ENCODE results near the gene PLEKHO2.
A peak's percentile ranks its signal among the peaks of the same experiment; 100 is the strongest.

PLEKHO2 gene

DNA sequence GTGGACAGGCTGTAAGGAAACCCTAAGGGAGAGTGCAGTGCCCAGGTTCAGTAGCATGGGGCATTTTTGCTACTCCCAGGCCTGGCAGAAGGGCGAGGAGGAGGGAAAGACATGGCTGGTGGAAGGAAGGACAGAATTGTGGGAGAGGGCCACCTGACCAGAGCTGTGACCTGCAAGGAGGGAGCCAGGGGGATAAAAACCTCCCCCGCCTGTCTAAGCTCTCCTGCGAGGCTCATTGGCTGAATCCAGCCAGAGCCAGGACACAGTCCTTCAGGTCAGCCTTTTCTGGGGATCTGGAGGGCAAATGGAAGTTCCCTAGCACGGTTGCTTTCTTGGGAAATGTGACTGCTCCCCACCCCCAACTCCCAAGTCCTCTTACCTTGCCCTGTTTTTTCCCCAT, 56.7 kb downstream of the PLEKHO2 start:
- Histone ChIP-seq H3K36me3 (no peaks in the 10 kb centered on the region), H3K27ac (peak overlapping the region; percentile 76), H3K9me3 (ENCODE audit: severe bottlenecking) (no peaks in the 10 kb centered on the region), H3K27me3 (ENCODE audit: insufficient read depth, low read depth, severe bottlenecking) (no peaks in the 10 kb centered on the region), H3K4me3 (ENCODE audit: low read depth, low read length) (no peak overlapping the region)
- DNase-seq = peak; percentile 57
- TF ChIP-seq, protein P1, sequence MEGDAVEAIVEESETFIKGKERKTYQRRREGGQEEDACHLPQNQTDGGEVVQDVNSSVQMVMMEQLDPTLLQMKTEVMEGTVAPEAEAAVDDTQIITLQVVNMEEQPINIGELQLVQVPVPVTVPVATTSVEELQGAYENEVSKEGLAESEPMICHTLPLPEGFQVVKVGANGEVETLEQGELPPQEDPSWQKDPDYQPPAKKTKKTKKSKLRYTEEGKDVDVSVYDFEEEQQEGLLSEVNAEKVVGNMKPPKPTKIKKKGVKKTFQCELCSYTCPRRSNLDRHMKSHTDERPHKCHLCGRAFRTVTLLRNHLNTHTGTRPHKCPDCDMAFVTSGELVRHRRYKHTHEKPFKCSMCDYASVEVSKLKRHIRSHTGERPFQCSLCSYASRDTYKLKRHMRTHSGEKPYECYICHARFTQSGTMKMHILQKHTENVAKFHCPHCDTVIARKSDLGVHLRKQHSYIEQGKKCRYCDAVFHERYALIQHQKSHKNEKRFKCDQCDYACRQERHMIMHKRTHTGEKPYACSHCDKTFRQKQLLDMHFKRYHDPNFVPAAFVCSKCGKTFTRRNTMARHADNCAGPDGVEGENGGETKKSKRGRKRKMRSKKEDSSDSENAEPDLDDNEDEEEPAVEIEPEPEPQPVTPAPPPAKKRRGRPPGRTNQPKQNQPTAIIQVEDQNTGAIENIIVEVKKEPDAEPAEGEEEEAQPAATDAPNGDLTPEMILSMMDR (IDR thresholded peaks at IDR 0.05; ENCODE audit: low read depth, low read length) = no peak

DNA sequence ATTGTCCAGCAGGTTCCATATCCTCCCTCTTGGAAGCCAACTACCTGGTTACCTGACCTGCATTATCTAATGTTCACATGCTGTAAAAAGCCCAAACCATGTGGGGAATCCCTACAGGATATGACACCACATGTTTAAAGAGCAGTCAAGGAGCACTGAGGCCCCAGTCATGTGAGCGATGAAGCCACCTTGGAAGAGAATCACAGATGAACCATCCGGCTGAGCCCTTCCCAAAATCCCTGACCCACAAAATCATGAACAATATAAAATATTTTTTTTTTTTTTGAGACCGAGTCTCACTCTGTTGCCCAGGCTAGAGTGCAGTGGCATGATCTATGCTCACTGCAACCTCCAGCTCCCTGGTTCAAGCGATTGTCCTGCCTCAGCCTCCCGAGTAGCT, 59.4 kb downstream of the PLEKHO2 start:
- TF ChIP-seq, protein P1 (IDR thresholded peaks at IDR 0.05; ENCODE audit: low read depth, low read length) = no peak
- no peaks in the 10 kb centered on the region for H3K9me3 ChIP-seq (ENCODE audit: severe bottlenecking)
- H3K4me3 ChIP-seq (ENCODE audit: low read depth, low read length) = no peak overlapping the region
- H3K36me3 ChIP-seq = no peaks in the 10 kb centered on the region
- H3K27ac ChIP-seq = no peak overlapping the region
- H3K27me3 ChIP-seq (ENCODE audit: insufficient read depth, low read depth, severe bottlenecking) = no peaks in the 10 kb centered on the region
- no peak for DNase-seq

DNA sequence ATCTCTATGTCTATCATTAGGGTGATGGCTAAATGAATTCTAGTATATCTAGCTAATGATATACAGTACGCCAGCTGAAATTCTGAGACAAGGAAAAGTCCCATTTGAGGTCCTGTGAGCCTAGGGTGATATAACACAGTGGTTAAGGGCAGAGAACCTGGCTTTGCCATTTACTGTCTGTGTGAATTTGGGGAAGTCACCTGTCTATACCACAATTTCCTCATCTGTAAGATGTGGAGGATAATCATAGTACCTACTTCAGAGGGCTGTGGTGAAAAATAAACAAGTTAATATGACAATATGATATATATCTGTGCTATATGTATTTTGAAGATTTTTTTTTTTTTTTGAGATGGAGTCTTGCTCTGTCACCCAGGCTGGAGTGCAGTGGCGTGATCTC, 60.2 kb downstream of the PLEKHO2 start:
- Histone ChIP-seq H3K9me3 (ENCODE audit: severe bottlenecking) (peaks cover 5% of the 10 kb centered on the region), H3K27me3 (ENCODE audit: insufficient read depth, low read depth, severe bottlenecking) (no peaks in the 10 kb centered on the region), H3K27ac (no peak overlapping the region), H3K36me3 (no peaks in the 10 kb centered on the region), H3K4me3 (ENCODE audit: low read depth, low read length) (no peak overlapping the region)
- TF ChIP-seq, protein P1 (IDR thresholded peaks at IDR 0.05; ENCODE audit: low read depth, low read length) = no peak
- DNase-seq = no peak

DNA sequence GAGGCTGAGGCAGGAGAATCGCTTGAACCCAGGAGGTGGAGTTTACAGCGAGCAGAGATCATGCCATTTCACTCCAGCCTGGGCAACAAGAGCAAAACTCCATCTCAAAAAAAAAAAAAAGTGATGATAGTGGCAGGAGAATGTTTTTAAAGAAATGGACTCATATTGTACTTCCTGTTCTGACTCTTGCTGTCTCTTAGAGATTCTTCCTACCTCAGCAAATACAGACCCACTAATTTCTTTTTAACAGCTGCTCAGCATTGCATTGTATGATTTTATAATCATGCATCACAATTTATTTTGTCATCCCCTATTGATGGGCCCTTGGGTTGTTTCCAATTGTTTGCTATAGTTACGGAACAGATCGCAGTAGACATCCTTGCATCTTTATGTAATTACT, 61.1 kb downstream of the PLEKHO2 start:
- Histone ChIP-seq H3K4me3 (ENCODE audit: low read depth, low read length) (no peak overlapping the region), H3K9me3 (ENCODE audit: severe bottlenecking) (peaks cover 5% of the 10 kb centered on the region), H3K27me3 (ENCODE audit: insufficient read depth, low read depth, severe bottlenecking) (no peaks in the 10 kb centered on the region), H3K36me3 (no peaks in the 10 kb centered on the region), H3K27ac (no peak overlapping the region)
- DNase-seq = no peak
- TF ChIP-seq, protein P1 (IDR thresholded peaks at IDR 0.05; ENCODE audit: low read depth, low read length) = no peak

DNA sequence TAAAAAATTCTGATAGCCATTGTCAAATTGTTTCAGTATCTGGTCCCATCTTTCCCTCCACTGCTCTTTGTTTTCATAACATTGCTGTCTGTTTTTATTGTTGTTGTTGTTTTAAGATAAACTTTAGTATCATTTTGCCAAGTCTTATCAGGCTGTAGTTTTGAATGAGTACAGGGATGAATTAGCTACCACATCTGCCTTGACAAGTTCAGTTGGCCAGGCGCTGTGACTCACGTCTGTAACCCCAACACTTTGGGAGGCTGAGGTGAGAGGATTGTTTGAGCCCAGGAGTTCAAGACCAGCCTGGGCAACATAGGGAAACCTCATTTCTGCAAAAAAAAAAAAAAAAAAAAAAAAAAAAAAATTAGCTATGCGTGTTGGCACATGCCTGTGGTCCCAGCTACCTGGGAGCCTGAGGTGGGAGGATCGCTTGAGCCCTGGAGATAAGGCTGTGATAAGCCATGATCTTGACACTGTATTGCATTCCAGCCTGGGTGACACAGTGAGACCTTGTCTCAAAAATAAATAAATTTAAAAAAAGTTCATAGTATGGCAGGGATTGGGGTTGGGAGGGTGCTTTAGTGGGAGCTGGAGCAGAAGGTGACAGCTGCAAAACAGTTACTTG, 61.7 kb downstream of the PLEKHO2 start:
- no peaks in the 10 kb centered on the region for H3K27me3 ChIP-seq (ENCODE audit: insufficient read depth, low read depth, severe bottlenecking)
- H3K9me3 ChIP-seq (ENCODE audit: severe bottlenecking) = peaks cover 5% of the 10 kb centered on the region
- TF ChIP-seq, protein P1 (IDR thresholded peaks at IDR 0.05; ENCODE audit: low read depth, low read length) = no peak
- no peak overlapping the region for H3K4me3 ChIP-seq (ENCODE audit: low read depth, low read length)
- no peaks in the 10 kb centered on the region for H3K36me3 ChIP-seq
- no peak overlapping the region for H3K27ac ChIP-seq
- no peak for DNase-seq

DNA sequence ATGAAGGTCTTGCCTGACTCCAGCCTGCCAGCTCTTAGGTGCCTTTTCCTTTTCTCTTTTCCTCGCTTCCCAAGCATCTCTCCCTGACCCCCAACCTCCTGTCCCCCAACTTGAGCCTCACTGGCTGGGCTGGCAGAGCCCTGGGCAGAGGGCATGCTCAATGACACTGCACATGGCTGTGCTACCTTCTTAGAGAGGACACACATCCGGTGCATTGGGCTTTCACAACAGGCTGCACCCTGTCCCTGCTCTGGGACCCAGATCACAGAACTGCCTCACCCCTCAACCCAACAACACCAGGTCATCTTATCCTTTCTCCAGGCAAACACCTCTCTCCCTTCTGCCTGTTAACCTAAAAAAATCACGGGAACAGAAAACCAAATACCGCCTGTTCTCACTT, 62.5 kb downstream of the PLEKHO2 start:
- Histone ChIP-seq H3K4me3 (ENCODE audit: low read depth, low read length) (no peak overlapping the region), H3K27me3 (ENCODE audit: insufficient read depth, low read depth, severe bottlenecking) (no peaks in the 10 kb centered on the region), H3K36me3 (no peaks in the 10 kb centered on the region), H3K27ac (no peak overlapping the region), H3K9me3 (ENCODE audit: severe bottlenecking) (peaks cover 5% of the 10 kb centered on the region)
- TF ChIP-seq, protein P1 (IDR thresholded peaks at IDR 0.05; ENCODE audit: low read depth, low read length) = no peak
- no peak for DNase-seq
